Mucosa of descending colon (tissue), 3 donors: ENCODE data around the gene OVOL1. TPM values are rescaled to one million over a fixed set of nuclear protein-coding genes. Genes with fewer than 3 reads are reported as not detected.
A peak's percentile ranks its signal among the peaks of the same experiment; 100 is the strongest.

Source experiments
- ATAC-seq: fragments of 200-7000 bp; cut with Tn5 transposase; one replicate; pipeline ENCODE4 v1.9.1; 2020; ENCODE audit warnings: mild to moderate bottlenecking, moderate library complexity
- DNase-seq, 3 donors: peaks; one replicate each; pipeline ENCODE4 v3.0.0-alpha.2; 2020
- H3K36me3 ChIP-seq: fragments of 200-600 bp; one replicate; pipeline ENCODE4 v1.8.0; 2021; ENCODE audit warnings: low read depth, mild to moderate bottlenecking
- H3K4me1 ChIP-seq: fragments of 200-600 bp; one replicate; pipeline ENCODE4 v1.8.0; 2021; ENCODE audit warnings: low read depth, mild to moderate bottlenecking
- H3K4me3 ChIP-seq: fragments of 200-600 bp; one replicate; pipeline ENCODE4 v1.8.0; 2021; ENCODE audit warnings: mild to moderate bottlenecking
- H3K9me3 ChIP-seq: fragments of 200-600 bp; one replicate; pipeline ENCODE4 v1.8.0; 2021; ENCODE audit warnings: mild to moderate bottlenecking
- CTCF ChIP-seq: fragments of 200-600 bp; IDR thresholded peaks from one replicate; pipeline ENCODE4 v1.8.0; 2022; ENCODE audit warnings: antibody characterized with exemption, mild to moderate bottlenecking
- intact Hi-C, 2 donors: fragments of 100-400 bp; cut with DNase I in 1 of 2; cut with micrococcal nuclease in 1 of 2; formaldehyde crosslinking; loops; one replicate each; pipeline versions ENCODE4 v1.11.0 to v1.11.1; 2022; cut with DNase I, micrococcal nuclease
- total RNA-seq, 3 donors: library from RNA; stranded (reverse); fragmentation: NEBNext Ultra II Directional in 2 of 3; extraction: Animal tissue kit (Norgen Biotek cat#: 25700) in 2 of 3; gene quantifications; one replicate each; pipeline versions ENCODE4 v1.2.1 to v1.2.4, GENCODE V29; 2021 to 2023
- donor health status: DM: no; HTN: no; CAD: no; lungs with moderate emphysema.
- donor health status: DM: no; HTN: no; CAD: no.
- donor health status: DM: no; HTN: yes; CAD: no.

The OVOL1 gene
- total RNA-seq, 3 donors from 2014 or later, result 16.5 to 48.6 (median 34.3) TPM

- ATAC-seq (peak; percentile 58), DNase-seq (peak; percentile 87 to 97 (median 91))
- no peak for TF ChIP-seq CTCF
- Histone ChIP-seq H3K36me3 (no peaks in the 10 kb centered on the region), H3K4me3 (peak overlapping the region; percentile 64), H3K4me1 (peaks cover 39% of the 10 kb centered on the region), H3K9me3 (no peaks in the 10 kb centered on the region)
- intact Hi-C loops, result no loop called here
These were observed 1.1 kb downstream of the OVOL1 start for GRCh38 chr11:65787649-65788622.

GRCh38 chr11:65788821-65789220 lies 2.0 kb downstream of the OVOL1 start:
- Histone ChIP-seq H3K4me3 (no peak overlapping the region), H3K9me3 (no peaks in the 10 kb centered on the region), H3K36me3 (no peaks in the 10 kb centered on the region), H3K4me1 (peaks cover 47% of the 10 kb centered on the region)
- intact Hi-C loops, result no loop called here
- DNase-seq (peak in 2 of 3 donors; percentile 35 to 57), ATAC-seq (no peak)
- no peak for TF ChIP-seq CTCF

GRCh38 chr11:65789230-65790103 lies 2.6 kb downstream of the OVOL1 start:
- ATAC-seq, result no peak
- Histone ChIP-seq H3K4me3 (no peak overlapping the region), H3K4me1 (peaks cover 50% of the 10 kb centered on the region), H3K36me3 (no peaks in the 10 kb centered on the region), H3K9me3 (no peaks in the 10 kb centered on the region)
- intact Hi-C loops, result no loop called here
- peak in 2 of 3 donors; percentile 13 to 31 for DNase-seq
- TF ChIP-seq CTCF, result no peak

GRCh38 chr11:65790104-65790901 lies 3.4 kb downstream of the OVOL1 start:
- H3K4me3 ChIP-seq, result no peak overlapping the region

More at GRCh38 chr11:65790104-65790901, 3.4 kb downstream of the OVOL1 start:
- Histone ChIP-seq H3K36me3 (peaks cover under 1% of the 10 kb centered on the region), H3K9me3 (no peaks in the 10 kb centered on the region), H3K4me1 (peaks cover 50% of the 10 kb centered on the region)
- intact Hi-C loops, result no loop called here
- ATAC-seq, result no peak
- DNase-seq, result peak in 2 of 3 donors; percentile 31 to 48
- TF ChIP-seq CTCF, result no peak
